Measurements from ENCODE around the gene KRT37.
"Not testable (repeated sequence)": the region's sequence is repeated elsewhere in the genome, so short reads cannot be mapped to it uniquely, and the experiment has no call there.

Gene KRT37

GRCh38 chr17:41386227-41386626, 38.2 kb downstream of the KRT37 start:
- Histone ChIP-seq H3K27me3 (ENCODE audit: control insufficient read depth in 2 of 2, insufficient read depth in 2 of 2, low read length in 2 of 2) (peaks cover 0 to 1% of the 10 kb centered on the region in 2 donors), H3K9me3 (ENCODE audit: control insufficient read depth in 2 of 2, low read length in 2 of 2) (peaks cover 0 to 2% of the 10 kb centered on the region in 2 donors), H3K36me3 (ENCODE audit: control insufficient read depth in 2 of 2, insufficient read depth in 2 of 2, low read length in 2 of 2) (no peaks in the 10 kb centered on the region), H3K27ac (ENCODE audit: low read depth in 2 of 2, low read length in 2 of 2) (no peak overlapping the region), H3K4me3 (ENCODE audit: low read length in 2 of 2) (no peak overlapping the region), H3K4me1 (ENCODE audit: control insufficient read depth in 2 of 2, insufficient read depth in 2 of 2, low read length in 2 of 2) (no peaks in the 10 kb centered on the region), H3K9ac (ENCODE audit: low read depth in 1 of 2, low read length in 2 of 2) (no peak overlapping the region)

DNA sequence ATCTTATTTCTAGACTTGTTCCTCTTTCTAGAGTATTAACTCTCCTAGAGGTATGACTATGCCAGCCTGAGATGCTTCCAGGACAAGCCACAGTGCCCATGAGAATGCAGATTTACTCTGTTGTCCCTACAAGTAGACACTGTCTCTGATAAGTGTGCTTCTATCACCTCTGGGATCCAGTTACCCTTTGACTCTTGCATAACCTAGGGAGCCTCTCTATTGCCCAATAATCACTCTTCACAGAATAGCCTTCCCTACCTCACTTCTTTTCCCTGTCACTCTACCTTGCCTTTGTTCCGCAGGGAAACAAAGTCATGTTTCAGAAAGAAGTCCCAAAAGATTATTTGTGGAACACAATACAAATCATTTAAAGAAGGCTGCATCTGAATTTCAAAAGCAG, 40.7 kb downstream of the KRT37 start:
- no peak overlapping the region for H3K4me3 ChIP-seq (ENCODE audit: low read length in 2 of 2)
- no peak overlapping the region for H3K27ac ChIP-seq (ENCODE audit: low read depth in 2 of 2, low read length in 2 of 2)
- H3K27me3 ChIP-seq (ENCODE audit: control insufficient read depth in 2 of 2, insufficient read depth in 2 of 2, low read length in 2 of 2): peaks cover 0 to 1% of the 10 kb centered on the region in 2 donors
- peaks cover 0 to 2% of the 10 kb centered on the region in 2 donors for H3K9me3 ChIP-seq (ENCODE audit: control insufficient read depth in 2 of 2, low read length in 2 of 2)
- no peak overlapping the region for H3K9ac ChIP-seq (ENCODE audit: low read depth in 1 of 2, low read length in 2 of 2)
- no peaks in the 10 kb centered on the region for H3K4me1 ChIP-seq (ENCODE audit: control insufficient read depth in 2 of 2, insufficient read depth in 2 of 2, low read length in 2 of 2)
- H3K36me3 ChIP-seq (ENCODE audit: control insufficient read depth in 2 of 2, insufficient read depth in 2 of 2, low read length in 2 of 2): no peaks in the 10 kb centered on the region

DNA sequence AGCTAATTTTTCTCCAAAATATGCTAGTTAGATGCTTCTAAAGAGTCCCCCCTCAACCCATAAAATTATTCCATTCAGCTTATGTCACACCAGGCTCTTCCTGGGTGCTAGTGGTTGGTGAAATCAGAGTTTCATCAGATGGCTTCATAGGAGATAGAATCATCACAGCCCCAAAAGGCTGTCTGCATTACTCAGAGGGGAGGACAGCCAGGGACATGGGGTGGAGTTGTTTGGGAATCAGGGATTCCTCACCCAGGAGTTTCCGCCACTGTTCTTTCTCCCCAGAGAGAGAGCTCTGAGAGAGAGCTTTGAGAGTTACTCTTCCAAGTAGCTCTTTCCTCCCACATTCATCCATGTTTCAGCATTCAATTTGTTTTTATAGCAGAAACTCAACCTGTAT, 42.0 kb downstream of the KRT37 start:
- H3K27ac ChIP-seq (ENCODE audit: low read depth in 2 of 2, low read length in 2 of 2): no peak overlapping the region
- peaks cover 0 to 1% of the 10 kb centered on the region in 2 donors for H3K27me3 ChIP-seq (ENCODE audit: control insufficient read depth in 2 of 2, insufficient read depth in 2 of 2, low read length in 2 of 2)
- no peaks in the 10 kb centered on the region for H3K4me1 ChIP-seq (ENCODE audit: control insufficient read depth in 2 of 2, insufficient read depth in 2 of 2, low read length in 2 of 2)
- H3K4me3 ChIP-seq (ENCODE audit: low read length in 2 of 2): no peak overlapping the region
- no peaks in the 10 kb centered on the region for H3K36me3 ChIP-seq (ENCODE audit: control insufficient read depth in 2 of 2, insufficient read depth in 2 of 2, low read length in 2 of 2)
- H3K9ac ChIP-seq (ENCODE audit: low read depth in 1 of 2, low read length in 2 of 2): no peak overlapping the region
- H3K9me3 ChIP-seq (ENCODE audit: control insufficient read depth in 2 of 2, low read length in 2 of 2): peaks cover 0 to 2% of the 10 kb centered on the region in 2 donors

GRCh38 chr17:41381943-41382342, 42.4 kb downstream of the KRT37 start, which contains the start of gene KRT34:
KRT34 (minus strand) TSS chr17:41382306; CDS start chr17:41382246, 60 bp downstream.
- H3K4me1 ChIP-seq (ENCODE audit: control insufficient read depth in 2 of 2, insufficient read depth in 2 of 2, low read length in 2 of 2); H3K27ac ChIP-seq (ENCODE audit: low read depth in 2 of 2, low read length in 2 of 2); H3K4me3 ChIP-seq (ENCODE audit: low read length in 2 of 2); H3K9ac ChIP-seq (ENCODE audit: low read depth in 1 of 2, low read length in 2 of 2); H3K9me3 ChIP-seq (ENCODE audit: control insufficient read depth in 2 of 2, low read length in 2 of 2); H3K27me3 ChIP-seq (ENCODE audit: control insufficient read depth in 2 of 2, insufficient read depth in 2 of 2, low read length in 2 of 2); H3K36me3 ChIP-seq (ENCODE audit: control insufficient read depth in 2 of 2, insufficient read depth in 2 of 2, low read length in 2 of 2): not testable (repeated sequence)

- not testable (repeated sequence) for H3K9me3 ChIP-seq (ENCODE audit: control insufficient read depth in 2 of 2, low read length in 2 of 2); H3K27me3 ChIP-seq (ENCODE audit: control insufficient read depth in 2 of 2, insufficient read depth in 2 of 2, low read length in 2 of 2); H3K9ac ChIP-seq (ENCODE audit: low read depth in 1 of 2, low read length in 2 of 2); H3K27ac ChIP-seq (ENCODE audit: low read depth in 2 of 2, low read length in 2 of 2); H3K36me3 ChIP-seq (ENCODE audit: control insufficient read depth in 2 of 2, insufficient read depth in 2 of 2, low read length in 2 of 2); H3K4me1 ChIP-seq (ENCODE audit: control insufficient read depth in 2 of 2, insufficient read depth in 2 of 2, low read length in 2 of 2); H3K4me3 ChIP-seq (ENCODE audit: low read length in 2 of 2)
These were observed 44.3 kb downstream of the KRT37 start for GRCh38 chr17:41380091-41380490.

DNA sequence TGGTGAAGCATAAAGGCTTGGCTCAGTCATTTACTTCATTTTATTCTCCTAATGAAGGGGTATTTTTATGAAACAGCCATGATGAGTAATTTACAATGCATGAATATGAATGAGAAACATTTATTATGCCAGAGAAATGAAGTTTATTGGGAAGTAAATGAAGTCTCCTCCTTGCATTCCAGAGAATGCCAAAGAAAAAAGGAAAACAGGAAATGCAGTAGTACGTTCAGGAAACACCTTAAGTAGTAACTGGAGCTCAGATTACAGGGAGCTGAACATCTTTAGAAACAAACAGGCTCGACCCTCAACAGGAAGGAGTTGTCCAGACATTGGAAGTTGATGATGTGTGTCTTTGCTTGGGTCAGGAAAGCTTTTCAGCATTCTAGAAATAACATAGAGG, 46.8 kb downstream of the KRT37 start:
- no peak overlapping the region for H3K9ac ChIP-seq (ENCODE audit: low read depth in 1 of 2, low read length in 2 of 2)
- no peak overlapping the region for H3K27ac ChIP-seq (ENCODE audit: low read depth in 2 of 2, low read length in 2 of 2)
- H3K36me3 ChIP-seq (ENCODE audit: control insufficient read depth in 2 of 2, insufficient read depth in 2 of 2, low read length in 2 of 2): no peaks in the 10 kb centered on the region
- H3K4me3 ChIP-seq (ENCODE audit: low read length in 2 of 2): no peak overlapping the region
- H3K27me3 ChIP-seq (ENCODE audit: control insufficient read depth in 2 of 2, insufficient read depth in 2 of 2, low read length in 2 of 2): peaks cover 0 to 5% of the 10 kb centered on the region in 2 donors
- no peaks in the 10 kb centered on the region for H3K4me1 ChIP-seq (ENCODE audit: control insufficient read depth in 2 of 2, insufficient read depth in 2 of 2, low read length in 2 of 2)
- no peaks in the 10 kb centered on the region for H3K9me3 ChIP-seq (ENCODE audit: control insufficient read depth in 2 of 2, low read length in 2 of 2)

Data from mucosa of rectum (tissue), 2 donors.